Measurements from ENCODE around the gene WDR70. TPM values are rescaled to one million over a fixed set of nuclear protein-coding genes. Genes with fewer than 3 reads are reported as not detected.
"Not testable (repeated sequence)": the region's sequence is repeated elsewhere in the genome, so short reads cannot be mapped to it uniquely, and the experiment has no call there.

The WDR70 gene
- total RNA-seq, 1 experiment from 2014 or later, result 40.2 TPM

DNA sequence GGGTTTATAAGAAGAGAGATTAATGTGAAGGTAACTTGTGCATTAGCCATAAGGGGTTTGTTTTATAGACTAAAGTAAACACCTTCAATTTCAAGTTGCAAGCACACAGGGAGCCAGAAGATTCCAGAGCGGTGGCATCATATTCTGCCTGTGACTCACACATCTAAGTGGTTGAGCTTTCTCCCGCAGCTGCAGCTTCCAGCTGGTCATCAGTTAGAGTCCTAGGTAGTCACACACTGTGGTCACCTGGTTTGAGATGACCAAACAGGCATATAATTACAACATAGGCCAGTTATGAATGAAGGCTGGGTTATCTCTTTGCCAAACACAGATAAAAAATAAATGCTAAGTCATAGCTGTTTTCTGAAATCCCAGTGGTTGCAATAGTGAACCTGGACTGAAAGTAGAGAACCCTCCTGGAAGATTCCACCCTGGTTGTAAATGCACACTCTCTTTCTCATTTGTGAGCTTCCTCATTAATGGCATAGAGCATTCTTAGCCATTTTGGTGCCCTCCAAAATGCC is 289.5 kb downstream of the WDR70 start:
- intact Hi-C loops (cut with micrococcal nuclease; ENCODE audit: unreplicated experiment), result loop anchor here (1.0 kb wide), 1 partner anchor 92 kb away; no protein-coding TSS in a partner anchor

DNA sequence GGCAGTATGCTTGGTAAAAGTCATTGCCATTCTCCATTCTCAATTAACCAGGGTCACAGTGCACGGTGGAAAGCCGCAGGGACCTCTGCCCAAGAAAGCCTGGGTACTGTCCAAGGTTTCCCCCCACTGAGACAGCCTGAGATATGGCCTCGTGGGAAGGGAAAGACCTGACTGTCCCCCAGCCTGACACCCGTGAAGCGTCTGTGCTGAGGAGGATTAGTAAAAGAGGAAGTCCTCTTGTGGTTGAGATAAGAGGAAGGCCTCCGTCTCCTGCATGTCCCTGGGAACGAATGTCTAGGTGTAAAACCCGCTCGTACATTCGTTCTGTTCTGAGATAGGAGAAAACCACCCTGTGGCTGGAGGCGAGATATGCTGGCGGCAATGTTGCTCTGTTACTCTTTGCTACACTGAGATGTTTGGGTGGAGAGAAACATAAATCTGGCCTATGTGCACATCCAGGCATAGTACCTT is 293.0 kb downstream of the WDR70 start:
- BruUV-seq (replicated peaks); H3K4me3 Mint-ChIP-seq (ENCODE audit: unreplicated experiment); H3K9me3 Mint-ChIP-seq (ENCODE audit: unreplicated experiment); H3K4me3 ChIP-seq (ENCODE audit: low read depth, low read length); DNase-seq; H3K4me1 Mint-ChIP-seq (ENCODE audit: low read depth, unreplicated experiment); CTCF ChIA-PET; POLR2A ChIA-PET; H3K27me3 ChIP-seq (replicated peaks; ENCODE audit: control insufficient read depth, insufficient read depth, low read length); H3K36me3 ChIP-seq (ENCODE audit: control insufficient read depth, insufficient read depth, low read length); intact Hi-C loops (cut with micrococcal nuclease; ENCODE audit: unreplicated experiment); H3K27ac Mint-ChIP-seq (ENCODE audit: unreplicated experiment); H3K36me3 Mint-ChIP-seq (ENCODE audit: insufficient read depth, unreplicated experiment); H3K9me3 ChIP-seq; H3K27me3 Mint-ChIP-seq (ENCODE audit: insufficient read depth, unreplicated experiment): not testable (repeated sequence)
- H3K4me1 ChIP-seq, result peaks cover 14% of the 10 kb centered on the region

More for the DNA sequence above, 289.5 kb downstream of the WDR70 start:
- no peaks in the 10 kb centered on the region for H3K36me3 Mint-ChIP-seq (ENCODE audit: insufficient read depth, unreplicated experiment)
- no peaks in the 10 kb centered on the region for H3K27me3 ChIP-seq (replicated peaks; ENCODE audit: control insufficient read depth, insufficient read depth, low read length)
- H3K4me1 Mint-ChIP-seq (ENCODE audit: low read depth, unreplicated experiment), result peaks cover 7% of the 10 kb centered on the region
- H3K36me3 ChIP-seq (ENCODE audit: control insufficient read depth, insufficient read depth, low read length), result no peaks in the 10 kb centered on the region
- no TSS peak for BruUV-seq (replicated peaks)
- no peak overlapping the region for H3K4me3 ChIP-seq (ENCODE audit: low read depth, low read length)
- CTCF ChIA-PET, result no interaction called here
- H3K9me3 Mint-ChIP-seq (ENCODE audit: unreplicated experiment), result peaks cover 9% of the 10 kb centered on the region
- DNase-seq, result peak; percentile 78 to 82
- POLR2A ChIA-PET, result interaction anchor here (0.5 kb wide), 1 partner anchor 336 kb away, joined by 5 read pairs; no protein-coding TSS in a partner anchor
- peaks cover 14% of the 10 kb centered on the region for H3K4me1 ChIP-seq
- no peak overlapping the region for H3K4me3 Mint-ChIP-seq (ENCODE audit: unreplicated experiment)
- no peaks in the 10 kb centered on the region for H3K27me3 Mint-ChIP-seq (ENCODE audit: insufficient read depth, unreplicated experiment)
- peak overlapping the region; percentile 30 for H3K27ac Mint-ChIP-seq (ENCODE audit: unreplicated experiment)
- no peaks in the 10 kb centered on the region for H3K9me3 ChIP-seq
- TF ChIP-seq, protein P1, sequence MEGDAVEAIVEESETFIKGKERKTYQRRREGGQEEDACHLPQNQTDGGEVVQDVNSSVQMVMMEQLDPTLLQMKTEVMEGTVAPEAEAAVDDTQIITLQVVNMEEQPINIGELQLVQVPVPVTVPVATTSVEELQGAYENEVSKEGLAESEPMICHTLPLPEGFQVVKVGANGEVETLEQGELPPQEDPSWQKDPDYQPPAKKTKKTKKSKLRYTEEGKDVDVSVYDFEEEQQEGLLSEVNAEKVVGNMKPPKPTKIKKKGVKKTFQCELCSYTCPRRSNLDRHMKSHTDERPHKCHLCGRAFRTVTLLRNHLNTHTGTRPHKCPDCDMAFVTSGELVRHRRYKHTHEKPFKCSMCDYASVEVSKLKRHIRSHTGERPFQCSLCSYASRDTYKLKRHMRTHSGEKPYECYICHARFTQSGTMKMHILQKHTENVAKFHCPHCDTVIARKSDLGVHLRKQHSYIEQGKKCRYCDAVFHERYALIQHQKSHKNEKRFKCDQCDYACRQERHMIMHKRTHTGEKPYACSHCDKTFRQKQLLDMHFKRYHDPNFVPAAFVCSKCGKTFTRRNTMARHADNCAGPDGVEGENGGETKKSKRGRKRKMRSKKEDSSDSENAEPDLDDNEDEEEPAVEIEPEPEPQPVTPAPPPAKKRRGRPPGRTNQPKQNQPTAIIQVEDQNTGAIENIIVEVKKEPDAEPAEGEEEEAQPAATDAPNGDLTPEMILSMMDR (IDR thresholded peaks at IDR 0.05; ENCODE audit: insufficient read depth in 1 of 2, low read depth in 1 of 2, low read length in 1 of 2, severe bottlenecking in 1 of 2, unreplicated experiment in 1 of 2), result no peak

DNA sequence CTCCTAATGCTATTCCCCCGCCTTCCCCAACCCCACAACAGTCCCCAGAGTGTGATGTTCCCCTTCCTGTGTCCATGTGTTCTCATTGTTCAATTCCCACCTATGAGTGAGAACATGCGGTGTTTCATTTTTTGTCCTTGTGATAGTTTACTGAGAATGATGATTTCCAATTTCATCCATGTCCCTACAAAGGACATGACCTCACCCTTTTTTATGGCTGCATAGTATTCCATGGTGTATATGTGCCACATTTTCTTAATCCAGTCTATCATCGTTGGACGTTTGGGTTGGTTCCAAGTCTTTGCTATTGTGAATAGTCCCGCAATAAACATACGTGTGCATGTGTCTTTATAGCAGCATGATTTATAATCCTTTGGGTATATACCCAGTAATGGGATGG is 295.2 kb downstream of the WDR70 start:
- H3K4me3 Mint-ChIP-seq (ENCODE audit: unreplicated experiment); H3K36me3 Mint-ChIP-seq (ENCODE audit: insufficient read depth, unreplicated experiment); DNase-seq; intact Hi-C loops (cut with micrococcal nuclease; ENCODE audit: unreplicated experiment); H3K9me3 ChIP-seq; POLR2A ChIA-PET; BruUV-seq (replicated peaks); H3K4me1 Mint-ChIP-seq (ENCODE audit: low read depth, unreplicated experiment); H3K27ac Mint-ChIP-seq (ENCODE audit: unreplicated experiment); H3K27me3 ChIP-seq (replicated peaks; ENCODE audit: control insufficient read depth, insufficient read depth, low read length); H3K27me3 Mint-ChIP-seq (ENCODE audit: insufficient read depth, unreplicated experiment); CTCF ChIA-PET; H3K9me3 Mint-ChIP-seq (ENCODE audit: unreplicated experiment); H3K4me1 ChIP-seq; H3K36me3 ChIP-seq (ENCODE audit: control insufficient read depth, insufficient read depth, low read length); H3K4me3 ChIP-seq (ENCODE audit: low read depth, low read length): not testable (repeated sequence)

DNA sequence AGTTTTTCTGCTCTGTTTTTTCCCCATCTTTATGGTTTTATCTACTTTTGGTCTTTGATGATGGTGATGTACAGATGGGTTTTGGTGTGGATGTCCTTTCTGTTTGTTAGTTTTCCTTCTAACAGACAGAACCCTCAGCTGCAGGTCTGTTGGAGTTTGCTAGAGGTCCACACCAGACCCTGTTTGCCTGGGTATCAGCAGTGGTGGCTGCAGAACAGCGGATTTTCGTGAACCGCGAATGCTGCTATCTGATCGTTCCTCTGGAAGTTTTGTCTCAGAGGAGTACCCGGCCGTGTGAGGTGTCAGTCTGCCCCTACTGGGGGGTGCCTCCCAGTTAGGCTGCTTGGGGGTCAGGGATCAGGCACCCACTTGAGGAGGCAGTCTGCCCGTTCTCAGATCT is 300.2 kb downstream of the WDR70 start:
- H3K4me1 Mint-ChIP-seq (ENCODE audit: low read depth, unreplicated experiment); H3K27me3 ChIP-seq (replicated peaks; ENCODE audit: control insufficient read depth, insufficient read depth, low read length); H3K36me3 Mint-ChIP-seq (ENCODE audit: insufficient read depth, unreplicated experiment); POLR2A ChIA-PET; DNase-seq; H3K4me3 Mint-ChIP-seq (ENCODE audit: unreplicated experiment); intact Hi-C loops (cut with micrococcal nuclease; ENCODE audit: unreplicated experiment); CTCF ChIA-PET; H3K4me3 ChIP-seq (ENCODE audit: low read depth, low read length); BruUV-seq (replicated peaks); H3K36me3 ChIP-seq (ENCODE audit: control insufficient read depth, insufficient read depth, low read length); H3K27ac Mint-ChIP-seq (ENCODE audit: unreplicated experiment); H3K9me3 ChIP-seq; H3K27me3 Mint-ChIP-seq (ENCODE audit: insufficient read depth, unreplicated experiment); H3K4me1 ChIP-seq: not testable (repeated sequence)
- H3K9me3 Mint-ChIP-seq (ENCODE audit: unreplicated experiment), result peaks cover 31% of the 10 kb centered on the region

DNA sequence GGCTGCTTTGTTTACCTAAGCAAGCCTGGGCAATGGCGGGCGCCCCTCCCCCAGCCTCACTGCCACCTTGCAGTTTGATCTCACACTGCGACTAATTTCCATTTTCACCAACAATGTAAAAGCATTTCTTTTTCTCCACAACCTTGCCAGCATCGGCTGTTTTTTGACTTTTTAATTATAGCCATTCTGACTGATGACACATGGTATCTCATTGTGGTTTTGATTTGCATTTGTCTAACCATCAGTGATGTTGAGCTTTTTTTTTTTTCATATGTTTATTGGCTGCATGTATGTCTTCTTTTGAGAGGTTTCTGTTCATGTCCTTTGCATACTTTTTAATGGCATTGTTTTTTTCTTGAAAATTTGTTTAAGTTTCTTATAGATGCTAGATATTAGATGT is 300.8 kb downstream of the WDR70 start:
- CTCF ChIA-PET; H3K27me3 Mint-ChIP-seq (ENCODE audit: insufficient read depth, unreplicated experiment); POLR2A ChIA-PET; H3K9me3 ChIP-seq; DNase-seq; H3K4me1 ChIP-seq; H3K4me1 Mint-ChIP-seq (ENCODE audit: low read depth, unreplicated experiment); H3K36me3 Mint-ChIP-seq (ENCODE audit: insufficient read depth, unreplicated experiment); intact Hi-C loops (cut with micrococcal nuclease; ENCODE audit: unreplicated experiment); H3K4me3 ChIP-seq (ENCODE audit: low read depth, low read length); H3K36me3 ChIP-seq (ENCODE audit: control insufficient read depth, insufficient read depth, low read length); H3K27ac Mint-ChIP-seq (ENCODE audit: unreplicated experiment); BruUV-seq (replicated peaks); H3K4me3 Mint-ChIP-seq (ENCODE audit: unreplicated experiment); H3K27me3 ChIP-seq (replicated peaks; ENCODE audit: control insufficient read depth, insufficient read depth, low read length): not testable (repeated sequence)
- peaks cover 31% of the 10 kb centered on the region for H3K9me3 Mint-ChIP-seq (ENCODE audit: unreplicated experiment)
